NT2/D1 (cell line): ENCODE measurements around the gene KCNJ4.
A peak's percentile ranks its signal among the peaks of the same experiment; 100 is the strongest.

Experiments
- DNase-seq: peaks from one replicate; pipeline ENCODE4 v3.0.0-alpha.2; 2011; ENCODE audit warnings: low read depth, low spot score
- H3K27me3 ChIP-seq: 2 replicates; pipeline ENCODE4 v1.6.0; 2011; ENCODE audit warnings: mild to moderate bottlenecking; ENCODE audit not compliant: insufficient read length, insufficient read depth
- H3K36me3 ChIP-seq: 2 replicates; pipeline ENCODE4 v1.6.1; 2011; ENCODE audit warnings: mild to moderate bottlenecking, low read length, mixed read lengths; ENCODE audit not compliant: insufficient read depth, insufficient read length
- H3K4me1 ChIP-seq: 2 replicates; pipeline ENCODE4 v1.5.1; 2011; ENCODE audit not compliant: insufficient read depth, insufficient read length
- H3K4me3 ChIP-seq: 2 replicates; pipeline ENCODE4 v1.5.1; 2011; ENCODE audit warnings: low read depth; ENCODE audit not compliant: insufficient read length
- H3K9ac ChIP-seq: 2 replicates; pipeline ENCODE4 v1.6.0; 2011; ENCODE audit warnings: low read depth; ENCODE audit not compliant: insufficient read length
- H3K9me3 ChIP-seq: 2 replicates; pipeline ENCODE4 v1.5.1; 2011; ENCODE audit warnings: mild to moderate bottlenecking, low read length; ENCODE audit not compliant: insufficient read depth
- SUZ12 ChIP-seq: IDR thresholded peaks from 2 replicates; pipeline ENCODE4 v1.6.1; 2011; ENCODE audit not compliant: insufficient read length, insufficient read depth; ENCODE audit errors: extremely low read depth
- YY1 ChIP-seq: IDR thresholded peaks from 2 replicates; pipeline ENCODE4 v1.6.1; 2011; ENCODE audit not compliant: insufficient read length, insufficient read depth
- ZNF274 ChIP-seq: IDR thresholded peaks from 2 replicates; pipeline ENCODE4 v1.6.1; 2011; ENCODE audit warnings: mild to moderate bottlenecking, low read depth, low read length

The KCNJ4 gene

GRCh38 chr22:38424525-38425080, 30.4 kb downstream of the KCNJ4 start:
- no peaks in the 10 kb centered on the region for H3K9me3 ChIP-seq
- TF ChIP-seq ZNF274 (no peak), SUZ12 (no peak), YY1 (no peak)

DNA sequence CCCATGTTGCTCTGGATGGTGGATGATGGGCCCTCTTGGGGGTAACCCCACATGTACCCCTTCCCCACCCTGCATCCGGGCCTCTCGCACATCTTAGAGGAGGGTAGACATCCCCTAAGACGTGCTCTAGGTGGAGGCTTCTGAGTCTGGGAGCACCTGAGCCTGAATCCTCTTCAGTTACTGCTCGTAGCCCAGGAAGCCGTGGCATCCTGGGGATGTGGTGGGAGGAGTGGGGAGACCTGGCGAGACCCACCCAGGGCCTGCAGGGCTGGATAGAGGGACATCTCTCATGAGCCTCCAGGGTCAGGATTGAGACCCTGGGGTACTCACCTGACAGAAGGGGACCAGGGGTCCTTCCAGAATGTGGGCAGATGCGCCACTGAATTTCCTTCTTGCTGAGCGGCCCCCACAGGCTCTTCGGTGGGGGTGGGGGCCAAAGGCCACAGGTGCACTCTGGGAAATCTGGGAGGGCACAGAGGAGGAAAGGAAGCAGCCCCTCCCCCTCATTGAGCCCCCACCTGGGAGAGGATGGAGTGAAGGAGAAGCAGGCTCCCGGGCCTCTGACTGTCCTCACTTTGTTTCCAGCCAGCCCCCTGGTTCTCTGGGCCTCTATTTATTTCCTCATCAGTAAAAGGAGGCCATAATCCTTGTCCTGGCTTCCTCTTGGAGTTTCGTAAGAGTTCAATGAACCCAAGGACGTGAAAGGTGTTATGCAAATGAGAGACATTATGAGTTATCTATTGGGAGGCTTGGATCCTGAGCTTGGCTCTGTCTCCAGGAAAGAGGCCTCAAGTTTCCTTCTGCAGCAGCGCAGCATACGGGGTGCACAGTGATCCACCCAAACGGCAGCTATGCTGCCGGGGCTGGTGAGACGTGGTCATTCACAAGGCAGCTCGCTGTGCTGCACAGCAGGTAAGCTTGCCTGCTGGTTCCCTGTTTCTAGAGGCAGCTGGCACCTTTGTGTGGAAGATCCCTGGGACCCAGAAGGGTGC, 31.2 kb downstream of the KCNJ4 start:
- Histone ChIP-seq H3K36me3 (no peaks in the 10 kb centered on the region), H3K9ac (peak overlapping the region; percentile 17), H3K27me3 (no peaks in the 10 kb centered on the region), H3K4me3 (no peak overlapping the region), H3K9me3 (no peaks in the 10 kb centered on the region), H3K4me1 (peaks cover 29% of the 10 kb centered on the region)
- no peak for TF ChIP-seq SUZ12
- DNase-seq = no peak

More at GRCh38 chr22:38424525-38425080, 30.4 kb downstream of the KCNJ4 start:
- DNase-seq = no peak
- no peaks in the 10 kb centered on the region for H3K27me3 ChIP-seq
- H3K9ac ChIP-seq = no peak overlapping the region
- H3K36me3 ChIP-seq = no peaks in the 10 kb centered on the region
- no peak overlapping the region for H3K4me3 ChIP-seq
- peaks cover 23% of the 10 kb centered on the region for H3K4me1 ChIP-seq

DNA sequence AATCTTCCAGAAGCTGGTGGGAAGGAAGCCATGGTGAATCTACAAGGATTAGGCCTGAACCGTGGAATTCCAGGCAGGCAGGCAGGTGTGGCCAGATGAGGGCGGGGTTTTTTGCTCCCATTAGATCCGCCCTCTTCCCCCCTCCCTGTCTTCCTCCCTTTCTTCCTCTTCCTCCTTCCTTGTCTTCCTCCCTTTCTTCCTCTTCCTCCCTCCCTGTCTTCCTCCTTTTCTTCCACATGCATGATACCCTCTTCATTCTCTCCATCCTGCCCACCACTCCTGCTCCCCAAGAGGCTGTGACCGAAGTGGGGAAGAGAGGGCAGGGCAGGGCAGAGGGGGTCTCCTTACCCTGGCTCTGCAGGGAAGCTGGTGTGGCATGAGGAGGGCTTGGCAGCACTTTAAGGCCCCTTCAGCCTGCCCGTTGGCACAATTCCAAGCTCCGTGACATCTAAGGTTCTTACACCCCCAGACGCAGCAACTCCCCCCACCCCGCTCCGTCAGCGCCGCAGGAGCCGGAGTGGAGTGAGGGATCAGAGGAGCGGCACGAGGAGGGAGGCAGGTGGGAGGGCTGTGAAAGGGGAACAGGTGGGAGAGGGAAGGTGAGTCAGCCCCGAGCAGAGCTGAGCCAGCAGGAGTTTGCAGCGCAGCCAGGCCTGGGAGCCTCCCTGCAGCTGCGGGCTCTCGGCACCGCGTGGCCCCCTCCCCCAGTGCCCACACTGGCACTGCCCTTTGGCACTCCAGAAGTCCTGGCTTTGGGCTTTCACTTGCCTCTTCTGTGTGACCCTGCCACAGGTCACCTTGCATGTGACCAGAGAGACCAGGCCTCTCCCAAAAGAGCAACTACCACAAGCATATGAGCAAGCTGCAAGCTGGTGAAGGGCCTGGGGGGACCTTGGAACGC, 32.1 kb downstream of the KCNJ4 start:
- H3K9ac ChIP-seq = peak overlapping the region; percentile 17

GRCh38 chr22:38420734-38421133, 34.3 kb downstream of the KCNJ4 start:
- Histone ChIP-seq H3K9ac (no peak overlapping the region), H3K36me3 (no peaks in the 10 kb centered on the region), H3K4me3 (no peak overlapping the region), H3K27me3 (no peaks in the 10 kb centered on the region), H3K9me3 (no peaks in the 10 kb centered on the region), H3K4me1 (peaks cover 33% of the 10 kb centered on the region)
- TF ChIP-seq YY1 = no peak
- TF ChIP-seq SUZ12 = no peak
- TF ChIP-seq ZNF274 = no peak
- no peak for DNase-seq

More for the DNA sequence above, 32.1 kb downstream of the KCNJ4 start:
- Histone ChIP-seq H3K4me1 (peaks cover 29% of the 10 kb centered on the region), H3K4me3 (no peak overlapping the region), H3K9me3 (no peaks in the 10 kb centered on the region), H3K36me3 (no peaks in the 10 kb centered on the region), H3K27me3 (no peaks in the 10 kb centered on the region)
- DNase-seq = no peak
- TF ChIP-seq SUZ12 (no peak), YY1 (no peak), ZNF274 (no peak)

GRCh38 chr22:38419858-38420160, 35.2 kb downstream of the KCNJ4 start:
- H3K4me1 ChIP-seq = peaks cover 29% of the 10 kb centered on the region
- no peak overlapping the region for H3K9ac ChIP-seq

DNA sequence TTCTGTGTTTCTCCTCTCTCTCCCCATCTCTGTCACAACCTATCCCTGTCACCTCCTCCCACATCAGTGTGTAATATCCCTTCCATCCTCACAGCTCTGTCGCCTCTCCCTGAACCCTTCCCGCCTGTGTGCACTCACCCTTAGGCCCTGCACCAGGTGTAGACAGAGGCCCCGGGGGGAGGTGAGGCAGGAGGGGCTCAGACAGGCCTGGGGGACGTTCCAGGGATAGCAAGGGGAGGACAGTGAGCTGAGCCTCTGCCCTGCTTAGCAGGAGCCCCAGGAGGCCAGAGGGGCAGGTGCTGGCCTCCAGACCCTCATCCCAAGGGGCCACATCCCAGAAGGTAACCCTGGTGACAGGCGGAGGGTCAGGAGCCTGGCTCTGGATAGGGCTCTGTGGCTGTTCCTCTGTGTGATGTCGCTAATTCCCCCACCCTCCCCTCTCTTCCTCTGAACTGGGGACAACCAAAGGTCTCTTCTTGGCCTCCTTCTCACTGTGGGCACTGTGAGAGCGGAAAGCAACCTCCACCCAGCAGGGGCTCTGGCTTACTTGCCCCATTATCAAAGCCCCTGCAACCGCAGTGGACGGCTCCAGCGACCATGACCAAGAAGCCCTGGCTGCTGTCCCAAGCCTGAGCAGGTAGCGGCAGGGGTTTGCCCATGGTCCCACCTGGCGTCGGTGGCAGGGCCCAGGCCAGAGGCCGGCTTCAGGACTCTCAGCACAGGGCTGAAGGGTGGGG, 35.7 kb downstream of the KCNJ4 start:
- no peaks in the 10 kb centered on the region for H3K36me3 ChIP-seq
- no peak for DNase-seq
- TF ChIP-seq SUZ12 (no peak), YY1 (no peak), ZNF274 (no peak)
- H3K9me3 ChIP-seq = no peaks in the 10 kb centered on the region
- H3K9ac ChIP-seq = no peak overlapping the region
- peaks cover 27% of the 10 kb centered on the region for H3K4me1 ChIP-seq
- no peaks in the 10 kb centered on the region for H3K27me3 ChIP-seq
- no peak overlapping the region for H3K4me3 ChIP-seq

More at GRCh38 chr22:38419858-38420160, 35.2 kb downstream of the KCNJ4 start:
- Histone ChIP-seq H3K4me3 (no peak overlapping the region), H3K27me3 (no peaks in the 10 kb centered on the region), H3K9me3 (no peaks in the 10 kb centered on the region), H3K36me3 (no peaks in the 10 kb centered on the region)
- DNase-seq = no peak
- TF ChIP-seq ZNF274 = no peak
- no peak for TF ChIP-seq YY1
- no peak for TF ChIP-seq SUZ12
